ENCODE measurements around the gene MYCBP2.

DNA sequence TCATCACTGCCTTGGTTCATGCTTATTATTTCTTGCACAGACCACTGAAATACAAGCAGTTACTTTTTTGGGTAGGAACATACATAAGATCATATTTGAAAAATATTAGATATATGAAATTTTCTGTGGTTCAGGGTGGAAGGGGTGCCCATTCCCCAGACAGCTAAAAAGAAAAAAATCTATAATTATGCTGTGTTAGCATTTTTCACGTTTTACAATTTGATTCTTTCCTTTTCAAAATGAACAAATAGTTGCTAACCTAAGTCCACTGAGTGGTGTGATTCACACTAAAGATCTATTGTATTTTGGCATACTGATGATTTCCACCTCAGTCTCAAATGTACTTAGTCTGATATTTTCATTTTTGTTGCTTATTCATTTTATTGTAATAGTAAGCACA is 233.2 kb downstream of the MYCBP2 start:
- TF ChIP-seq, protein P1, sequence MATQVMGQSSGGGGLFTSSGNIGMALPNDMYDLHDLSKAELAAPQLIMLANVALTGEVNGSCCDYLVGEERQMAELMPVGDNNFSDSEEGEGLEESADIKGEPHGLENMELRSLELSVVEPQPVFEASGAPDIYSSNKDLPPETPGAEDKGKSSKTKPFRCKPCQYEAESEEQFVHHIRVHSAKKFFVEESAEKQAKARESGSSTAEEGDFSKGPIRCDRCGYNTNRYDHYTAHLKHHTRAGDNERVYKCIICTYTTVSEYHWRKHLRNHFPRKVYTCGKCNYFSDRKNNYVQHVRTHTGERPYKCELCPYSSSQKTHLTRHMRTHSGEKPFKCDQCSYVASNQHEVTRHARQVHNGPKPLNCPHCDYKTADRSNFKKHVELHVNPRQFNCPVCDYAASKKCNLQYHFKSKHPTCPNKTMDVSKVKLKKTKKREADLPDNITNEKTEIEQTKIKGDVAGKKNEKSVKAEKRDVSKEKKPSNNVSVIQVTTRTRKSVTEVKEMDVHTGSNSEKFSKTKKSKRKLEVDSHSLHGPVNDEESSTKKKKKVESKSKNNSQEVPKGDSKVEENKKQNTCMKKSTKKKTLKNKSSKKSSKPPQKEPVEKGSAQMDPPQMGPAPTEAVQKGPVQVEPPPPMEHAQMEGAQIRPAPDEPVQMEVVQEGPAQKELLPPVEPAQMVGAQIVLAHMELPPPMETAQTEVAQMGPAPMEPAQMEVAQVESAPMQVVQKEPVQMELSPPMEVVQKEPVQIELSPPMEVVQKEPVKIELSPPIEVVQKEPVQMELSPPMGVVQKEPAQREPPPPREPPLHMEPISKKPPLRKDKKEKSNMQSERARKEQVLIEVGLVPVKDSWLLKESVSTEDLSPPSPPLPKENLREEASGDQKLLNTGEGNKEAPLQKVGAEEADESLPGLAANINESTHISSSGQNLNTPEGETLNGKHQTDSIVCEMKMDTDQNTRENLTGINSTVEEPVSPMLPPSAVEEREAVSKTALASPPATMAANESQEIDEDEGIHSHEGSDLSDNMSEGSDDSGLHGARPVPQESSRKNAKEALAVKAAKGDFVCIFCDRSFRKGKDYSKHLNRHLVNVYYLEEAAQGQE (tag by site-specific recombination; IDR thresholded peaks at IDR 0.05) = no peak
- TF ChIP-seq, protein P2, sequence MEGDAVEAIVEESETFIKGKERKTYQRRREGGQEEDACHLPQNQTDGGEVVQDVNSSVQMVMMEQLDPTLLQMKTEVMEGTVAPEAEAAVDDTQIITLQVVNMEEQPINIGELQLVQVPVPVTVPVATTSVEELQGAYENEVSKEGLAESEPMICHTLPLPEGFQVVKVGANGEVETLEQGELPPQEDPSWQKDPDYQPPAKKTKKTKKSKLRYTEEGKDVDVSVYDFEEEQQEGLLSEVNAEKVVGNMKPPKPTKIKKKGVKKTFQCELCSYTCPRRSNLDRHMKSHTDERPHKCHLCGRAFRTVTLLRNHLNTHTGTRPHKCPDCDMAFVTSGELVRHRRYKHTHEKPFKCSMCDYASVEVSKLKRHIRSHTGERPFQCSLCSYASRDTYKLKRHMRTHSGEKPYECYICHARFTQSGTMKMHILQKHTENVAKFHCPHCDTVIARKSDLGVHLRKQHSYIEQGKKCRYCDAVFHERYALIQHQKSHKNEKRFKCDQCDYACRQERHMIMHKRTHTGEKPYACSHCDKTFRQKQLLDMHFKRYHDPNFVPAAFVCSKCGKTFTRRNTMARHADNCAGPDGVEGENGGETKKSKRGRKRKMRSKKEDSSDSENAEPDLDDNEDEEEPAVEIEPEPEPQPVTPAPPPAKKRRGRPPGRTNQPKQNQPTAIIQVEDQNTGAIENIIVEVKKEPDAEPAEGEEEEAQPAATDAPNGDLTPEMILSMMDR (tag by site-specific recombination; IDR thresholded peaks at IDR 0.05) = no peak
- TF ChIP-seq, protein P3, sequence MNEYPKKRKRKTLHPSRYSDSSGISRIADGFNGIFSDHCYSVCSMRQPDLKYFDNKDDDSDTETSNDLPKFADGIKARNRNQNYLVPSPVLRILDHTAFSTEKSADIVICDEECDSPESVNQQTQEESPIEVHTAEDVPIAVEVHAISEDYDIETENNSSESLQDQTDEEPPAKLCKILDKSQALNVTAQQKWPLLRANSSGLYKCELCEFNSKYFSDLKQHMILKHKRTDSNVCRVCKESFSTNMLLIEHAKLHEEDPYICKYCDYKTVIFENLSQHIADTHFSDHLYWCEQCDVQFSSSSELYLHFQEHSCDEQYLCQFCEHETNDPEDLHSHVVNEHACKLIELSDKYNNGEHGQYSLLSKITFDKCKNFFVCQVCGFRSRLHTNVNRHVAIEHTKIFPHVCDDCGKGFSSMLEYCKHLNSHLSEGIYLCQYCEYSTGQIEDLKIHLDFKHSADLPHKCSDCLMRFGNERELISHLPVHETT (tag by site-specific recombination; IDR thresholded peaks at IDR 0.05) = no peak
- no peak for TF ChIP-seq KLF10 (tag by site-specific recombination; IDR thresholded peaks at IDR 0.05)

Data from HEK293 (cell line).